GM18951 (cell line): ENCODE data around the gene HELQ.
"Not testable (repeated sequence)": the region's sequence is repeated elsewhere in the genome, so short reads cannot be mapped to it uniquely, and the experiment has no call there.

Source experiments
- POLR2A ChIP-seq: IDR thresholded peaks from 4 replicates; pipeline ENCODE4 v1.6.1; 2011; ENCODE audit warnings: mild to moderate bottlenecking; ENCODE audit not compliant: insufficient read length, insufficient read depth; ENCODE audit errors: extremely low read depth
- in situ Hi-C: fragments of 300-500 bp; cut with MboI; formaldehyde crosslinking; loops from one replicate; pipeline ENCODE4 v1.12.0; 2022; ENCODE audit warnings: low sequenced_read_pairs, mixed read lengths, inconsistent platforms; ENCODE audit not compliant: unreplicated experiment

HELQ gene

DNA sequence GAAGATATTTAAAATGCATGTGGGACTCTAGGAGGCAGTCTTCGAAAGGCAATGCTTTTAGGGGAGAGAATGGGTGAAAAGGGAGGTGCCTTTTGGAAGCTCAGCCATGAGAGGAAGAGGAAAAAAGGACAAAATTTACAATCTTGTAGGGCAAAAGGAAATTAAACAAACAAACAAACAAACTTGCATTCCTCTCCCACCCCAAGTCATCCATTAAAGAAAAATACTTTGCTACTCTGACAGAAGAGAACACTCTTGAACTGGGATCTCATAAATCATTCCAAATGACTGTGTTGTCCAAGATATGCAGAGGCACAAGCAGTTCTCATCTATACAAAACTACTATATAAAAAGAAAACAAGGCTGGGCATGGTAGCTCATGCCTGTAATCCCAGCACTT, 46.7 kb downstream of the HELQ start:
- in situ Hi-C loops: no loop called here
- TF ChIP-seq POLR2A: no peak

DNA sequence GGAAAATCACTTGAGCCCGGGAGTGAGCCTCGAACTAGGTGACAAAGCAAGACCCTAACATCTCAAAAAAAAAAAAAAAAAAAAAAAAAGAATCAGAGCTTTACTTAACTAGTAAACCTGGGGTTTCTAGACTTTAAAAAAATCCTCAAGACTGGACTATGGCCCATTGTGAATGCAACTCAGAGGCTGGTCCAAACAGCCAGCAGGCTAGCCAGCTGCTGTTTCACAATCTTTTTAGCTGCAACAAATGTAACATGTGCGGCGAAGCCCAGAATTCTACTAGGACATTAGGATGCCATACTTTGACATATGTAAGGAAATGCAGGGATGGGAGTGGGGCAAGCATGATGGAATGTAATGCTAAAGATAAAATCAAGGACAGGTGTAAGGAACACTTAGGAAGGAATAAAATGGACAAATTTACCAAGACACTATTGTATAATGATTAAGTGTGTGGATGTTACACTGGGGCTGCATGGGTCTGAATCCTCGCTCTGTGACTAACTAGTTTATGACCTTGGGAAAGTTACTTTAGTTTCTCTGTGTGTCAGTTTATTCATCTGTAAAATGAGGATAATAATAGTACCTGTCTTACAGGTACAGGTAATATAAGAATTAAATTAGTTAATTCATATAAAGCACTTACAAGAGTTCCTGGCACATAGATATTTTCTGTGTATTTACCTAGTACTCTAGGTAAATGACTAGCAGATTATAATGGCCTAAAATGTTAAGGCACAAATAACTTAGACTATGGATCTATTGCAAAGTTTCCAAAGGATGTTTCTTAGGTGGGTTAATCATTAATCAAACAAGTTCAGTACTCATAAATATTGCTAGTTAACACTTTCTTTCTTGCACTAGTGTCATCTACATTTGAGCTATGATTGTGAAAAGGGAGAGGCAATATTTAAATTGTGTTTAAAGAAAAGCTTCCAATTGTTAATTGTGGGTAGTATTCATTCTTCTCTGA, 49.5 kb downstream of the HELQ start:
- in situ Hi-C loops: no loop called here

DNA sequence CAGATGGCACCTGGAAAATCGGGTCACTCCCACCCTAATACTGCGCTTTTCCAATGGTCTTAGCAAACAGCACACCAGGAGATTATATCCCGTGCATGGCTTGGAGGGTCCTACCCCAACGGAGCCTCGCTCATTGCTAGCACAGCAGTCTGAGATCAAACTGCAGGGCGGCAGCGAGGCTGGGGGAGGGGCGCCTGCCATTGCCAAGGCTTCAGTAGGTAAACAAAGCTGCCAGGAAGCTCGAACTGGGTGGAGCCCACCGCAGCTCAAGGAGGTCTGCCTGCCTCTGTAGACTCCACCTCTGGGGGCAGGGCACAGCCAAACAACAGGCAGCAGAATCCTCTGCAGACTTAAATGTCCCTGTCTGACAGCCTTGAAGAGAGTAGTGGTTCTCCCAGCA, 57.5 kb downstream of the HELQ start:
- in situ Hi-C loops: not testable (repeated sequence)

More for the DNA sequence above, 49.5 kb downstream of the HELQ start:
- no peak for TF ChIP-seq POLR2A

DNA sequence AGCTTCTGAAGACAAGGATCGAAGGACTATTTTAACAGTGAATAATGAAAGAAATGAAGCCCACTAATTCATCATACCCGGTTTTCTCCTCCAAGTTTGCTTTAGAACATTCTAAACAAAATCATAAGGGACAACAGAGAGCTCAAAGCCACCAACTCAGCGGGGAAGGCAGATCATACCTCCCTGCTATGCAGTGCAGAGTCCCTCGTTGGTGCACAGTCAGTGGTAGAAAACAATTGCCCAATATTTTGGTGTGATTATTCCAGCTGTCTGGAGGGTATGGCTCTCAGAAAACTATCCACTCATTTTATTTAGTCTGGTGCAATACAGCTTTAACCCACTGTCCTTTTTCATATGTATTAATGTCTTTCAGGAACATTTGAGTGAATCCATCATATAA, 61.7 kb downstream of the HELQ start:
- TF ChIP-seq POLR2A: no peak
- in situ Hi-C loops: no loop called here

DNA sequence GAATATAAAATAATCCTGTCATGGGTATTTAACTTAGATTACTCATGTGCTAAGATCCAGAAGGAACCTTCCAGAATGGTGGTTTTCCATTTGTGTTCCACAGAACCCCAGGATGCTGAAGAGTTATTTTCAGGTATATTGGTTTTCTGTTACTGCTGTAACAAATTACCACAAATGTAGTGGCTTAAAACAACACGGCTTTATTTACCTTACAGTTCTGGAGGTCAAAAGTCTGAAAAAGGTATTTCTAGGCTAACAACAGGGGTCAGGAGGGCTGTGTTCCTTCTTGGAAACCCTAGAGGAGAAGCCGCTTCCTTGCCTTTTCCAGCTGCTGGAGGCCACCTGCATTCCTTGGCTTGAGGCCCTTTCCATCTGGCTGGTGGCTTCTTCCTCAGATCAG, 63.1 kb downstream of the HELQ start:
- in situ Hi-C loops: no loop called here
- no peak for TF ChIP-seq POLR2A

DNA sequence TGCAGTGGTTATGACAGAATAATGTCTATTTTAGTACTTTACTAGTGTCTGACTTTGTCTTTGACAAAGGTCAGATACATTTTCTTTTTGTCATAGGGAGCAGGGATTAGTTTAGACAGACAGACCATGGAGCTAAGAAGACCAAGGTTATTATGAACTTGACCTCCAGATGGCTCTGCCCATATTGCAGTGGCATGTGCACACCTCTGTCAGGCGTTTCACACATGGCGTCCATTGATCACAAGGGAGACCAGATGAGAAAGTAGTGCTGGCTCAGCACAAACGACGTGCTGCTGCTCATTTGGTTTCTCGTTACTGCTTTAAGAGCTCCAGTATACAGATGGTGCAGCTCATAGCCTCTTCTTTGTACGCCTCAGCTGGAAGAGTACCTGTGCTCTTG, 64.7 kb downstream of the HELQ start:
- in situ Hi-C loops: no loop called here
- no peak for TF ChIP-seq POLR2A

DNA sequence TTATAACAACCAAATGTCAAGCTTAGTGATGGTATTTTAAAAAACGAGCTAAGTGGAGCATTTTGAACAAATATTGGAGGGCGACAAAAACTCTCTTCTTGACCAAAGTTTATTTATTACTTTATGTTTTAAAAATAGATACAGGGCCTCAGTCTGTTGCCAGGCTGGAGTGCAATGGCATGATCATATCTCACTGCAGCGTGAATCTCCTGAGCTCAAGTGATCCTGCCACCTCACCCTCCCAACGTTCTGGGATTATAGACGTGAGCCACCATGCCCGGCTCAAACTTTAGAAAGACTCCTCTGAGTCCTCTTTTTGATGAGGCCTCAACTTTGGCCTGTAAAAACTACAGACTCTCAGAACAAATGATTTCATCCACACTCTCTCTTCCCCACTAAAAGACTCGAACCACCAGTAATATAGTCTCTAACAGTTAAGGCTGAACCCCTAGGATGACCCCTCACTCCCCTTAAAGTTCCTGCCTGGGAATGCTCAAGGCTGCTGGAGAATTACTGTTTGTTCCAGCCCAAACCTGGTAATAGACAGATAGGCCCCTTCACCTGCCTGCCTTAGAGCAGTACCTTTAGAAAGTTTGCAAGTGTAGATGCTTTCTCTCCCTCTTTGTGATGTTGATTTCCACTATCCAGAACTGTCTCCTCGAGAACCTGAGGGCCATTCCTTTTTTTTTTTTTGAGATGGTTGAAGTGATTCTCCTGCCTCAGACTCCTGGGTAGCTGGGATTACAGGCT, 65.7 kb downstream of the HELQ start:
- in situ Hi-C loops: no loop called here
- no peak for TF ChIP-seq POLR2A

DNA sequence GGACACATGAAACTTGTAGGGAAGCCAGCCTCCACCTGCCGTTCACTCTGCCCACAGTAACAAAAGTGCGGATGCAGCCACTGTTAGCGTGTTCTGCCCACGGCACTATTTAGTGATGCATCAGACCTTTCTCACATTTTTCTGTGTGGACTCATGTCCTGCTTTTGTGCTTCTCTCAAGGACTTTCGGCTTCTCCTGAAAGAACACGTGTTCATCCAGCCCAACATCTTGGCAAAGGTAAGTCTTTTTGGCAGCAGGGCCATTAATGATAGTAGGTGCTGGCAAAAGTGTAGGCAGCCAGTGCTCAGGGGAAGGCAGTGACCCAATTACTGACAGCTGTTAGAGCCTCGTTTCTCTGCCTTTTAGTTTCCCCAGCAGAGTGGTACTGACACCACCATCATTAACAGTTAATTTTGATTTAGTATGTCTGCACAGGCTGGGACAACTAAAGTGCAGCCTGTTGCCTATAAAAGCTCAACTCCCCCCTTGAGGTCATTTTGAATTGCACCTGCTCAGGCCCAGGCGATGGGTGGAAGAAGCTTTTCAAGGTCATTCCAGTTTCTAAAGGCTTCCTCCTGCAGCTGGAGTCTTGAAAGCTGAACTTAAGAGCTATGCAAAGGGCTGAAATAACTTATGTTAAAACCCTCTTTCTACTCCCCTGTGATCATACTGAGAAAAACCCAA, 66.4 kb downstream of the HELQ start:
- no peak for TF ChIP-seq POLR2A
- in situ Hi-C loops: no loop called here

DNA sequence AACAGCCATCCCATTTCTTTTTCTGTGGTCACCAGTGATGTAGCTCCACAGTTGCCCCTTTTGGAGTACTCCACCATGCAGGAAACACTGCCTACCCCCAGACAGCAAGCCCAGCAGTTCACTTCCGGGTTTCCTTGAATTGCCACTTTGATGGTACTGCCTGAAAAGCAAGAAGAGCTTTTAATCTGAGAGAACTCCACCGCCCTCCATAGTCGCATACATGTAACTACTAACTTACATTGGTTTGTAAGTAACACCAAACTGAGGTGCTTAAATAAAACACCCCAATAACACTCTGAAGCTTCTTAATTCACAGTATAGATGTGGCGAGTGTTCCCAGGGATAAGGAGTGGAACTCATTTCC, 67.3 kb downstream of the HELQ start:
- in situ Hi-C loops: no loop called here
- no peak for TF ChIP-seq POLR2A

DNA sequence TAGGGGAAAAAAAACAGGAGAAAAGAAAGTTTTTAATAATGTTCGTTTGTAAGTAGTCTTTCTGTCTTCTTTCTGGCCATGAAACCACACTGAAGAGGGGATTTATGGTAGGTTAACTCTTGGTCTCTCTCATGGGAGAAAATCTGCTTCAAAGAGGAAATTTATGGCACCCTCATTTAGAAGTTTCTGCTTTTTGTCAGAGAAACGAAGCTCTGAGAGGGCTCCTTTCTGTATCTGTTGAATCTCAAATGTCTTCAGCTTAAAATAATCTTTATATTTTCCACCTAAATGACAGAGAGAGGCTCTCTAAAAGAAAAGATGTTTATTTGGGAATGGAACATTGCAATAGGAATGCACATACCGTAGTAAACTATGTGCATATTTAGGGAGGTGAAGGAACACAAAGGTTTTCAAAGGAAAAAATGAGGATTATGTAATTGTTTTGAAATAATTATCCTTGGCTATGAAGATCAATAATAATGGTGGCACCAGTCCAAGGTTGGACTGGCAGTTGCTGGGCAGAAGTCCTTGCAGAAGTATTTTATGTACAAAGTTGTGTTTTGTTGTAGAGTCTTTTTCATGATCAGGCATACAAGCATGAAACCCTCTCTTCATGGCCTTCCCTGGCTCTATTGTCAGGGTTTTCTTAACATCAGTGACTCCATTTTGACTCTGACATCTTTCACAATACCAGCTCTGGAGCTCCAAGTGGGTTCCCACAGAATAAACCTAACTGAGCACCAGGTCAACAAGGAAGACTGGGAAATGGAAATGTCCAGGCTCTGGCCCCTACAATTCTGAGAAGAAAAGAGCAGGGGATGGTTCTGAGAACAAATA, 67.9 kb downstream of the HELQ start:
- no peak for TF ChIP-seq POLR2A
- in situ Hi-C loops: no loop called here

DNA sequence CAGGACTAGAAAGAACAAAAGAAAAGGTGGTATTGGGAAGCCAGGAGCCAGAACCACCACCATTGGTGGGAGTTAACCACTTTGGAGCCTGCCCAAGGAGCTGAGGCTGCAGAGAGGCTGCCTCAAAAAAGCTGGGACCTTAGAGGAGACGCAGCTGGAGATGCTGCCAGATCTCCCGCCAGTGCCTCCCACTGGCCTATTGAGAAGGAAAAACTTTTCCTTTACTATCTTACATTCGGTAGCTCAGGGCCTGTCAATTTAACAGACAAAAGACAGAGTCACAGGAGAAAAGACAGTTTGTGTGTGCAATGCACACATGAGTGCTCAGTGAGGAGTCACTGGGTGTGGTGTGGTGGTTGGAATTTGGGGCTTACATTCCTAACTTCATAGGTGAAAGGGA, 68.6 kb downstream of the HELQ start:
- TF ChIP-seq POLR2A: no peak
- in situ Hi-C loops: no loop called here

DNA sequence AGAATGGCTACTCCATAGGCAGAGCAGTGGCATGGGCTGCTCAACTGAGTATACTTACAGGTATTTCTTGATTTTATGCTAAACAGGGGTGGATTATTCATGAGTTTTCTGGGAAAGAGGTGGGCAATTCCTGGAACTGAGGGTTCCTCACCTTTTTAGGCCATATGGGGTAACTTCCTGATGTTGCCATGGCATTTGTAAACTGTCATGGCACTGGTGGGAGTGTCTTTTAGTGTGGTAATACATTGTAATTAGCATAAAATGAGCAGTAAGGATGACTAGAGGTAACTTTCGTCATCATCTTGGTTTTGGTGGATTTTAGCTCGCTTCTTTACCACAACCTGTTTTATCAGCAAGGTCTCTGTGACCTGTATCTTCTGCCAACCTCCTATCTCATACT, 72.8 kb downstream of the HELQ start:
- in situ Hi-C loops: no loop called here
- TF ChIP-seq POLR2A: no peak

DNA sequence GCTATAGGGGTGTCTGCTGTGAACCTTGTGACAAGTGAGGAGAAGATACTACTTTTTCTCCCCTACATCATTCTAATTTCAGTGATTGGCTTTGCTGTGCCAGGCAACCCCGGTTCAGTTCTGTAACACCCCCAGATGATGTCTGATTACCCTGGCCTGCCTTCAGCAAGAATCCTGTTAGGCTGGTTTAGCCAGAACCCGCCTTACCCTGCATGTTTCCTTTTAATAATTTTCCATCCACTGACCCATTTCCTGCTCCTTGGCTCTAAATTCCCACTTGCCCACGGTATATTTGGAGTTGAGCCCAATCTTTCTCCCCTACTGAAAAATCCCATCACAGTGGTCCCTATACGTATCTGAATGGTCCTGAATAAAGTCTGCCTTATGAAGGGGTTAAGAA, 74.5 kb downstream of the HELQ start:
- in situ Hi-C loops: no loop called here
- TF ChIP-seq POLR2A: no peak
